AG10803 (cell line): ENCODE measurements around the gene TMEM218.

Experiments
- DNase-seq: peaks from one replicate; pipeline ENCODE4 v3.0.0; 2010; ENCODE audit warnings: low read depth
- H3K4me3 ChIP-seq: 2 replicates; pipeline ENCODE4 v1.5.1; 2011; ENCODE audit warnings: mild to moderate bottlenecking, low read length, control low read depth
- TF ChIP-seq, protein P1 (sequence below): conservative IDR thresholded peaks from 2 replicates; pipeline ENCODE4 v1.5.1; 2011; ENCODE audit warnings: mild to moderate bottlenecking, low read length, control low read depth, inconsistent platforms

The TMEM218 gene

DNA sequence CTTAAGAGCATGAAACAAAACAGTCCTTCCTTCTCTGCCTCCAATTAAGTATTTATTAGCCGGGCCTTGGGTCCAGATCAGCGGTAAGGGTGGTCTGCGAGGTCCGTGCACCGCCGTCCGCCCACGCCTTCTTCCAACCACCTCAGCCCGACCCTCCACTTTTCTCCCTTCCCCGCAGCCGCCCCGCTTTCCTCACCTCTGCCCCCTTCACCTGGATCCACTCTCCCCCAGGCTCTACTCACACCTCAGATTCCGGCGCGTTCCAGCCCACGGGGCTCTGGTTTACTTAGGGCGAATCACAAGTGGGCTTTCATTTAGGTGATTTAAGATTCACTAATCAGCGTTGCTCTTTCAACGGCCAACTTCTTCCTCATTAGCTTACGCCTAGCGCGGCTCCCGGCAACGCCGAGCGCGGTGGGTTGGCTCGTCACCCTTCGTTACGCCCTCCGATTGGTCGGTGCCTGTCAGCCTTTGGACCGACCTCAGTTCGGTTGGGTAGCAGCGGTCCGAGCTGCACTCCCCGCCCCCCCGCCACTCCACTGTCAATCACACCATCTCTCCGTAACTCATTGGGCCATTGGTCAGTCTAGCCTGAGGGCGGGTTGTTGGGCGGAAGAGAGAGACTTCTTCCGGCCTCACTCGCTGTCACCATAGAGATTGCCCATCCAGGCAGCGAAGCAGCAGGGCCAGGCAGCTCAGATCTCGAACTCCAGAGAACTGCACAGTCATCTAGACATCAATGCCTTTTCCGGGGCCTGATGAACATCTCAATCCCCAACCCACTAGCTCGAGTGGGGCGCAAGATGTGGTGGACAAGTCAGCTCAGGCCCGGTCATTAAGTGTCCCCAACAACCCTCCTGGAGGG is at the start of gene TMEM218:
Gene TMEM218 (minus strand): TSS at position 284 of the 865 bp plus-strand sequence. CDS start 9,385 bp downstream, outside the sequence.
- TF ChIP-seq, protein P1, sequence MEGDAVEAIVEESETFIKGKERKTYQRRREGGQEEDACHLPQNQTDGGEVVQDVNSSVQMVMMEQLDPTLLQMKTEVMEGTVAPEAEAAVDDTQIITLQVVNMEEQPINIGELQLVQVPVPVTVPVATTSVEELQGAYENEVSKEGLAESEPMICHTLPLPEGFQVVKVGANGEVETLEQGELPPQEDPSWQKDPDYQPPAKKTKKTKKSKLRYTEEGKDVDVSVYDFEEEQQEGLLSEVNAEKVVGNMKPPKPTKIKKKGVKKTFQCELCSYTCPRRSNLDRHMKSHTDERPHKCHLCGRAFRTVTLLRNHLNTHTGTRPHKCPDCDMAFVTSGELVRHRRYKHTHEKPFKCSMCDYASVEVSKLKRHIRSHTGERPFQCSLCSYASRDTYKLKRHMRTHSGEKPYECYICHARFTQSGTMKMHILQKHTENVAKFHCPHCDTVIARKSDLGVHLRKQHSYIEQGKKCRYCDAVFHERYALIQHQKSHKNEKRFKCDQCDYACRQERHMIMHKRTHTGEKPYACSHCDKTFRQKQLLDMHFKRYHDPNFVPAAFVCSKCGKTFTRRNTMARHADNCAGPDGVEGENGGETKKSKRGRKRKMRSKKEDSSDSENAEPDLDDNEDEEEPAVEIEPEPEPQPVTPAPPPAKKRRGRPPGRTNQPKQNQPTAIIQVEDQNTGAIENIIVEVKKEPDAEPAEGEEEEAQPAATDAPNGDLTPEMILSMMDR = no peak
- peak; percentile 99 for DNase-seq
- peak within 1 kb of the TSS; percentile 84 for H3K4me3 ChIP-seq

DNA sequence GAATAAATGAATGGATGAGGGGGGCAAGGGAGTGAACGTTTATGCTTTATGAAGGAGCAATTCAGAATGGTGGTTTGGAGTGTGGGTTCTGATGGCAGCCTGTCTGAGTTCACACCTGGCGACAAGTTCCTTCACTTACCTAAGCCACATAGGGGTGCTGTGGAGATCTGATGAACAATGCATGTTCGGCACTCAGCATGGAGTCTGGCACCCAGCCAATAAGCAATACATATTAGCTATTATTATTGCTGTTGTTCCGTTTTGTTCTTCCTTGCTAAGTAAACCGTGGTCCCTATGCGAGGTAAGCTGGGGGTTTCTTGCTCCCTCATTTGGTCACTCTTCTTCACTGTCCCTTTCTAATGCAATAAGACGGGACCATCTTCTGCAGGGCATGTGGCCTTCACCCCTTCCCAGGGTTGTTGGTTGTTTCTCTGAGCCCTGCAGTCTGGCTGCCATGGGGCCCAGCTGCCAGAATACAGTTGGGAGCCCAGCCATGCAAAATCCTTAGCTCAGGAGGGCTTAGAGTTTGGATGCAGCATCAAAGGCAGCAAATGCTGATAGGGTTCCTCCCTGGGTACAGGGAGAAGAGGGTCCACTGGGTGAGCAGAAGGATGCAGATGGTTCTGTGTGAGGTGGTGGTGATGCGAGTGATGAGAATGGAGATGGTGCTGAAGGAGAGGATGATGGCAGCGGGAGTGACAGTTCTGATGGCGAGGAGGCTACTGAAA is 46.7 kb upstream of the TMEM218 start:
- no peak for DNase-seq
- TF ChIP-seq, protein P1 = no peak
- no peak overlapping the region for H3K4me3 ChIP-seq

DNA sequence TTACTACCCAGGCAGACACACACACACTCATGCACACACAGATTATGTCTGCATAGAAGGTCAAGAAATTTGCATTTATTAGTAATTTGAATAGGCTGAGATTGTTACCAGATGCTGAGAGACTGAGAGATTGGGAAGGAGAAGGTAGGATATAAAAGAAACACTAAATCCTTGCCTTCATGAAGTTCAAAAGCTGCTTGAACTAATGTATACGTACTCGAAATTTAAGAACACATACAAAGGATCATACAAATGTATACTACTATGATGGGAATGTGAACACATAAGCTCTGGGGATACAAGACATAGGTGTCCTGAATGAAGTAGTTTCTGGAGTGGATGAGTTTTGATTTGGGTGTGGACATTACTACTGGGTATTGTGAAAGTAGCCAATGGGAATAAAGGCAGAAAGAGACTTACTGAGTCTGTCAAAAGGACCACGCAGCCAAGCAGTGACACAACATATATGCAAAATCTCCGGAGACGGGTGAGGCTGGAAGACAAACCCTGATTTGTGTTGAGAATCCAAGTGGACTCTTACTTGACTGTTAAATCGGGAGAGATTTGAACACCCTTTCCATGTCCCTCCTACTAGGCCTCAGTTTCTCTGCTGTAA is 45.8 kb upstream of the TMEM218 start:
- H3K4me3 ChIP-seq = no peak overlapping the region
- TF ChIP-seq, protein P1 = no peak
- no peak for DNase-seq

DNA sequence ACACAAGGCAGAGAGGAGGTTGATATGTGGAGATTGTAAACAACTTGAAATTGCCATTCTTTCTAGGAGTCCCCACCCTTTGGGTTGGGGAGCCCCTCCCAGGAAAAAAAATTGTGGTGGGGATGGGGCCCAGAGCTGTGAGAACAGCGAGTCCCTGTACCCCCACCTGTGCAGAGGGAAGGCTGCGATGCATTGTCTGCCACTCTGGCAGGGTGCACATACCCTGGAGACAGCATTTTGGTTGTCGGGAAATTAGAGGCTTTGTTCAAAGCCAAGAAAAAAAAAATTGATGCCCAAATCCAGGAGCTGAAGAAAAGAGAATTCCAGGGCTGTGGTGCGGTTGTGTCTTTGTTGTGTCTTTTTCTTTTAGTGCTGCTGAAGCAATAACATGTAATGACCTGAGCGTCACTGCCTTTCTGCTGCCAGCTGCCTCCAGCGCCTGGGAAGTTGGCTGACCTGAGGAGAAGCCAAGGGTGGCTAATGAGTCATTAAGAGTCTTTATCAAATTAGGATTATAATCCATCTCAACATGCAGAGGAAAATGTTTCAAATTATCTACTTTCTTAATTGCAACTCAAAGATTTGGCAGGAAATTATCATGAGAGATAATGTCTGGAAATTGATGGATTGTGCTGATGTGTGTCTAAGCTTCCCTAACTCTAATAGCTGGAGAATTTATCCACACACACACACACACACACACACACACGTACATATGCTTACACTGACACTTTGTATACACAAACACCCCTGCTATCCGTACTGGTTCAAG is 45.1 kb upstream of the TMEM218 start:
- no peak for DNase-seq
- TF ChIP-seq, protein P1 = no peak
- no peak overlapping the region for H3K4me3 ChIP-seq

DNA sequence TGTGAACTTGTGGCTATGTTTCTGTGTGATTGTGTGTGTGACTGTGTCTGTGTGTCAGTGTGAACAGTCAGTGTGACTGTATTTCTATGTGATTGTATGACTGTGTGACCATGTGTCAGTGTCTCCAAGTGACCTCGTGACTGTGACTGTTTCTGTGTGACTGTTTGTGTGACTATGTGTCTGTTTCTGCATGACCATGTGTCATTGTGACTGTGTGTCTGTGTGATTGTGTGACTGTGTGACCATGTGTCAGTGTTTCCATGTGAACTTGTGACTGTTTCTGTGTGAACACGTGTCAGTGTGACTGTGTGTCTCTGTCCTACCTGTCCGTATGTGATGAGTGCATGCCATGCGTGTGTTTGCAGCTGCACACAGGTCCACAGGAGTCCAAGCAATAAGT is 44.3 kb upstream of the TMEM218 start:
- TF ChIP-seq, protein P1 = no peak
- DNase-seq = no peak
- no peak overlapping the region for H3K4me3 ChIP-seq

DNA sequence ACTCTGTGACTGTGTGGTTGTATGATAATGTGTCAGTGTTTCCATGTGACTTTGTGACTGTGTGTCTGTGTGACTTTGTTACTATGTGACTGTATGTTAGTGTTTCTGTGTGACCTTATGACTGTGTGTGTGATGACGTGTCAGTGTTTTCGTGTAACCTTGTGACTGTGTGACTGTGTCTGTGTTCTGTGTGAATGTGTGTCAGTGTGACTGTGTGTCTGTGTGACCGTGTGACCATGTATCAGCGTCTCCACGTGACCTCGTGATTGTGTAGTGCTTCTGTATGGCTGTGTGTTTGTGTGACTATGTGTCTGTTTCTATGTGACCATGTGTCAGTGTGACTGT is 43.6 kb upstream of the TMEM218 start:
- H3K4me3 ChIP-seq = no peak overlapping the region
- TF ChIP-seq, protein P1 = no peak
- DNase-seq = no peak
